ENCODE results near the gene SERINC5.
"Not testable (repeated sequence)": the region's sequence is repeated elsewhere in the genome, so short reads cannot be mapped to it uniquely, and the experiment has no call there.

DNA sequence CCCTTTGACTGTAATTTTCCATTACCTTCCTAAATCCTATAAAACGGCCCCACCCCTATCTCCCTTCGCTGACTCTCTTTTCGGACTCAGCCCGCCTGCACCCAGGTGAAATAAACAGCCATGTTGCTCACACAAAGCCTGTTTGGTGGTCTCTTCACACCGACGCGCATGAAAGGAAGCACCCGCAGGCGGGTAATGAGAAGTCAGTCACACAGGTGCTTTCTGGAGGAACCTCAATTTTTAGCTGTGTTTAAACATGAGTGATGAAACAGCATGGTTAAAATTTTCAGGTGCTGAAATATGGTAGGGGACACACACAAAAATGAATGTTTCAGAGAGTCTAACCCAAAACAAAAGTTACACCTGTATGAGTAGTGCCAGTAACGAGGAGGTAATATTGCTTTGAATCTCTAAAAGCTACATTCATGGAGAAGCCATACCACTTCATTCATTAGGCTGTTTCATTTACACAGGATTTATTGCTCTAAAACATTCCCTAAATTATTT lies 72.1 kb downstream of the SERINC5 start:
- not testable (repeated sequence) for TF ChIP-seq HDGF (IDR thresholded peaks at IDR 0.05; ENCODE audit: borderline replicate concordance); TARDBP (IDR thresholded peaks at IDR 0.05); LEF1 (IDR thresholded peaks at IDR 0.05; ENCODE audit: borderline replicate concordance); L3MBTL2 (conservative IDR thresholded peaks at IDR 0.05); BHLHE40 (IDR thresholded peaks at IDR 0.05; ENCODE audit: borderline replicate concordance); FOXM1 (IDR thresholded peaks at IDR 0.05; ENCODE audit: borderline replicate concordance); SUZ12 (IDR thresholded peaks at IDR 0.05); SP1 (IDR thresholded peaks at IDR 0.05); ZNF384 (IDR thresholded peaks at IDR 0.05); FOXA1 (IDR thresholded peaks at IDR 0.05); FOXK2 (IDR thresholded peaks at IDR 0.05)

All from HEK293T (cell line).